T-cell (primary cell): ENCODE data around the gene KRT15. TPM values are rescaled to one million over a fixed set of nuclear protein-coding genes. Genes with fewer than 3 reads are reported as not detected.

Experiments
- ATAC-seq, 4 experiments: fragments of 200-7000 bp in 3 of 4; fragments of 150-1000 bp in 1 of 4; cut with Tn5 transposase; replicated peaks in 1 of 4; 1 replicate in 3 of 4; 2 replicates in 1 of 4; pipeline ENCODE4 v1.10.0; 2021; ENCODE audit warnings: moderate library complexity in 3 of 4, mild to moderate bottlenecking in 2 of 4, moderate number of reproducible peaks in 1 of 4
- CTCF ChIA-PET, 2 donors: fragments of 300-600 bp; sonication (Branson Sonifier 250); formaldehyde crosslinking; loops; one replicate each; lab custom pipeline; 2022; ENCODE audit warnings: antibody characterized with exemption in 2 of 2; lab: Charles Lee
- POLR2A ChIA-PET, 2 donors: fragments of 300-600 bp; sonication (Branson Sonifier 250); formaldehyde crosslinking; loops; one replicate each; lab custom pipeline; 2022; ENCODE audit warnings: antibody characterized with exemption in 2 of 2; lab: Charles Lee
- DNase-seq, 35 experiments: peaks; one replicate each; pipeline versions ENCODE4 v3.0.0 to v3.0.0-alpha.2; 2013 to 2023
- H3K27ac ChIP-seq: one replicate; pipeline ENCODE4 v1.5.1; 2013; ENCODE audit warnings: low read length
- H3K27me3 ChIP-seq, 2 experiments: replicated peaks in 1 of 2; 1 replicate in 1 of 2; 2 replicates in 1 of 2; pipeline versions ENCODE4 v1.6.1 to v1.7.0; 2013; ENCODE audit warnings: low read length in 1 of 2, mixed read lengths in 1 of 2; ENCODE audit not compliant: control insufficient read depth in 2 of 2, insufficient read depth in 2 of 2; ENCODE audit errors: extremely low read depth in 1 of 2
- H3K36me3 ChIP-seq, 2 donors: 1 replicate in 1 of 2; 2 replicates in 1 of 2; pipeline versions ENCODE4 v1.6.1 to v1.7.0; 2013; ENCODE audit warnings: low read length in 1 of 2; ENCODE audit not compliant: control insufficient read depth in 2 of 2, insufficient read depth in 1 of 2; ENCODE audit errors: extremely low read depth in 1 of 2
- H3K4me1 ChIP-seq, 2 experiments: 1 replicate in 1 of 2; 2 replicates in 1 of 2; pipeline versions ENCODE4 v1.6.1 to v1.7.0; 2013; ENCODE audit warnings: low read length in 2 of 2, mixed read lengths in 1 of 2; ENCODE audit not compliant: insufficient read depth in 2 of 2, control insufficient read depth in 1 of 2; ENCODE audit errors: extremely low read depth in 1 of 2
- H3K4me3 ChIP-seq, 2 donors: 1 replicate in 1 of 2; 2 replicates in 1 of 2; pipeline versions ENCODE4 v1.5.1 to v1.7.0; 2013; ENCODE audit warnings: mild to moderate bottlenecking in 2 of 2, low read length in 1 of 2, moderate library complexity in 1 of 2; ENCODE audit not compliant: control insufficient read depth in 1 of 2; ENCODE audit errors: extremely low read depth in 1 of 2
- H3K9me3 ChIP-seq: 2 replicates; pipeline ENCODE4 v1.7.0; 2013
- H3K27ac Mint-ChIP-seq, 2 donors: one replicate each; pipeline ENCODE4 v1.8.0; 2020 to 2021; ENCODE audit warnings: mild to moderate bottlenecking in 2 of 2, mixed read lengths in 2 of 2
- H3K27me3 Mint-ChIP-seq, 2 donors: one replicate each; pipeline ENCODE4 v1.8.0; 2021 to 2022; ENCODE audit warnings: mixed read lengths in 2 of 2
- H3K36me3 Mint-ChIP-seq: one replicate; pipeline ENCODE4 v1.8.0; 2021; ENCODE audit warnings: mixed read lengths
- H3K4me1 Mint-ChIP-seq, 3 donors: one replicate each; pipeline ENCODE4 v1.8.0; 2020 to 2022; ENCODE audit warnings: mixed read lengths in 3 of 3, mild to moderate bottlenecking in 1 of 3
- H3K4me3 Mint-ChIP-seq, 3 donors: one replicate each; pipeline ENCODE4 v1.8.0; 2020 to 2022; ENCODE audit warnings: mild to moderate bottlenecking in 3 of 3, mixed read lengths in 3 of 3, moderate library complexity in 3 of 3
- H3K9me3 Mint-ChIP-seq, 3 donors: one replicate each; pipeline ENCODE4 v1.8.0; 2020 to 2022; ENCODE audit warnings: mixed read lengths in 3 of 3
- WGBS: methylation state at CpG from one replicate; pipeline ENCODE4 v1.1.5; 2013; ENCODE audit warnings: missing lambda C conversion rate; ENCODE audit not compliant: insufficient coverage; 5-methylcytosine and 5-hydroxymethylcytosine counted together
- total RNA-seq, 35 experiments: library from RNA in 6 of 35; stranded (reverse) in 6 of 35; fragments of 120-200 nt in 1 of 35; gene quantifications; one replicate each; pipeline versions ENCODE4 v1.2.1 to v1.2.4 and lab custom pipeline; 2013 to 2026

KRT15 gene
- total RNA-seq, 5 donors from 2014 or later (not counting 1 experiment from before 2014, with no cell fraction given), result 0.18 to 0.63 TPM; not detected in 3

DNA sequence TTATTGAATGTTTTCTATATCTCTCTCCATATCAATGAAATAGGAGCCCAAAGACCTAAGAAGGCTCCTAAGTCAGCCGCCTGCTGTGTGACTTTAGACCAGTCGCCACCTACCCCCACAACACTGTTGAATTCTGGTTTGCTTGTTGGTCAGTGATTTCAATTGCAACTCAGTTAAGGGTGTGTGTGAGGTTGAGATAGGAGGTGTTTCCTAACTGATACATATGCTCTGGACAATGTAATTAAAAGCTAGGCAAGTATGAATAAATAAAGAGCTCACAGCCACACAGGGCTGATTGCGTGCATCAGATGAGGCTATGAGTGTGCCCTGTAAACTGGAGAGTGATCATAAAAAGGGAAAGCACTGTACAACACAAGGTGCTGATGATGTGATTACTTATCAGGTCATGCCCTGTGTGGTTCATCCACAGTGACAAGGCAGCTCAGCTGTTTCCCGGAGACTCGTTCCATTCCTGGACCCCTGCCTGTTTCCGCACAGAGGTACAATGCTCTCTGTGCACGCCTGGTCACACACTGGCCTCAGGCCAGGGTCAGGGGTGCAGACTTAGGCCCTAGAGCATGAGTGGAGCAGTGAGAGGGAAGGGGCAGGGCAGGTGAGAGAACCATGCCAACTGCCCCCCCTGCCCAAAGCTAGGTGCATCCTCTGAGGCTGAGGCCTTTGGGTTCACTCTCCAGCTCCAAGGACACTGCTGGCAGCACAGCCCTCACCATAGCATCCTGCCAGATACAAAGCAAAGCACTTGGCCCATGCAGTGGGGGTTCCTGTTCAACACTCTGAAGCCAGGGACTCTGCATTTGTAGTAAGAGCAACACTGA is 34.5 kb downstream of the KRT15 start:
- ATAC-seq (no peak), DNase-seq (no peak)
- no peaks in the 10 kb centered on the region for H3K9me3 Mint-ChIP-seq
- H3K27me3 ChIP-seq, result peaks cover 0 to 32% of the 10 kb centered on the region in 2 experiments
- no peaks in the 10 kb centered on the region for H3K36me3 Mint-ChIP-seq
- WGBS, result 92% methylated on average over 3 of the region's 7 CpGs
- H3K27ac Mint-ChIP-seq, result no peak overlapping the region
- H3K4me3 Mint-ChIP-seq, result no peak overlapping the region
- no peak overlapping the region for H3K27ac ChIP-seq
- peaks cover 0 to 2% of the 10 kb centered on the region in 2 experiments for H3K4me1 ChIP-seq
- H3K36me3 ChIP-seq, result no peaks in the 10 kb centered on the region
- H3K4me3 ChIP-seq, result no peak overlapping the region
- ChIA-PET POLR2A (no interaction called here), CTCF (interaction anchor here in 1 of 2 donors (1.1 kb wide), 1 partner anchor 162 kb away, joined by 4 read pairs; no protein-coding TSS in a partner anchor)
- no peaks in the 10 kb centered on the region for H3K9me3 ChIP-seq
- no peaks in the 10 kb centered on the region for H3K27me3 Mint-ChIP-seq
- no peaks in the 10 kb centered on the region for H3K4me1 Mint-ChIP-seq

DNA sequence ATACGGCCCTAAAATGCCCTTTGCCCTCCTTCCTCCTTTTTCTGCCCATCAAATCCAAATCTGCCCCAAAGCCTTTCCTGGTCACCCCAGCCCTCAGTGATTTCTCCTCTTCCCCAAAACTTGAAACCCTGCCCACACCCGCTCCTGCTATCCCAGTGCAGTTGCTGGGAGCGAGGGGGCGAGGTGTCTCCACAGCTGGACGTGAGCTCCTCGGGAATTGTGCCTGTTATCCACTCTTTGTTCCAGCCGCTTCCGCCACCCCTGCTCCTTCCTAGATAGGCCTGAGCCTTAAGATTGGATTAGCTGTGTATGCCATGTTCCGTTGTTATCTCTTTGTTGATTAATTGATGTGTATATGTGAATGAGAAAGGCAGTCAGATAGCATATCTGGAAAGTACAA is 35.2 kb downstream of the KRT15 start:
- no peak overlapping the region for H3K27ac ChIP-seq
- H3K27ac Mint-ChIP-seq, result no peak overlapping the region

DNA sequence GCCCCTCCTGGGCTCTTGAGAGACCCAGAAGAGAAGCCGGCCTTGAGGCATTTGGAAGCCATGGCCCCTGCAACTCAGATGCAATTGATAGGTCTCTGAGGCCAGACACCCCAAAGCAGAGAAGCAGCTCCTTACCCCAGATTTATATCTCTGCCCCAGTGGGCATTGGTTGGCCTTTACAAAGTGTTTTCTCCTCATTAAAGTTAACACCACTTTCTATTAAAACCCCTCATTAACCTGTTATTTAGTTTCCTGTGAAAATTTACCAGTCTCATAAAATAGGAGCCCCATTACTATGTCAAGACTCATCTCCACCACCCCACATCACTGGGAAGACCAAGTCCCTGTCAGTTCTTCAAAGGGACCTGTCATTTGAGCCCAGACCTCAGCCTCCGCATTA is 37.7 kb downstream of the KRT15 start, which contains the start of gene KRT35:
TSS of gene KRT35 (minus strand) at position 116 of the 400 bp plus-strand sequence. CDS start at position 62, 54 bp downstream.
- CTCF ChIA-PET, result no interaction called here
- Mint-ChIP-seq H3K4me1 (no peaks in the 10 kb centered on the region), H3K36me3 (no peaks in the 10 kb centered on the region)

More for the DNA sequence above, 35.2 kb downstream of the KRT15 start:
- POLR2A ChIA-PET, result no interaction called here
- H3K9me3 Mint-ChIP-seq, result no peaks in the 10 kb centered on the region
- H3K27me3 Mint-ChIP-seq, result no peaks in the 10 kb centered on the region
- WGBS, result 78% methylated on average over 4 of the region's 9 CpGs
- H3K4me3 Mint-ChIP-seq, result no peak overlapping the region
- Histone ChIP-seq H3K4me3 (no peak overlapping the region), H3K9me3 (no peaks in the 10 kb centered on the region), H3K36me3 (no peaks in the 10 kb centered on the region), H3K27me3 (peaks cover 0 to 29% of the 10 kb centered on the region in 2 experiments), H3K4me1 (peaks cover 0 to 2% of the 10 kb centered on the region in 2 experiments)
- no peaks in the 10 kb centered on the region for H3K4me1 Mint-ChIP-seq
- H3K36me3 Mint-ChIP-seq, result no peaks in the 10 kb centered on the region
- CTCF ChIA-PET, result interaction anchor here in 1 of 2 donors (1.1 kb wide), 1 partner anchor 161 kb away, joined by 4 read pairs; no protein-coding TSS in a partner anchor
- DNase-seq, result no peak
- no peak for ATAC-seq

DNA sequence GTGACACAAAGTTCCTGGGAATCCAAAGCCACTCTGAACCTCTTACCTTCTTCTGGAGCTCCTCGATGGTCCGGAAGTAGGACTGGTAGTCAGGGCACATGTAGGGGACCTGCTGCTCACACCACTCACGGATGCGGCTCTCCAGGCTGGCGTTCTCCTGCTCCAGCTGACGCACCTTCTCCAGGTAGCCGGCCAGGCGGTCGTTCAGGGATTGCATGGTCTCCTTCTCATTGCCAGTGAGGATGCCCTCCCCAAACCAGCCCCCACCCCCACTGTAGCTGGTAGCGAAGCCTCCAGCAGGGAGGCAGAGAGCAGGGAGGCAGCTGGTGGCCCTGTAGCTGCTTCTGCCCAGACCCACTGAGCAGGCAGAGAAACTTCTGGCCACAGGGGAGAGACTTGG is 38.1 kb downstream of the KRT15 start:
- Histone ChIP-seq H3K4me3 (no peak overlapping the region), H3K4me1 (no peaks in the 10 kb centered on the region), H3K27ac (no peak overlapping the region), H3K9me3 (no peaks in the 10 kb centered on the region), H3K27me3 (peaks cover 0 to 8% of the 10 kb centered on the region in 2 experiments), H3K36me3 (no peaks in the 10 kb centered on the region)
- no peak overlapping the region for H3K27ac Mint-ChIP-seq
- ATAC-seq (no peak), DNase-seq (no peak)
- 98% methylated on average over 6 of the region's 10 CpGs for WGBS
- H3K4me3 Mint-ChIP-seq, result no peak overlapping the region
- ChIA-PET POLR2A (no interaction called here), CTCF (no interaction called here)
- no peaks in the 10 kb centered on the region for H3K36me3 Mint-ChIP-seq
- no peaks in the 10 kb centered on the region for H3K4me1 Mint-ChIP-seq
- H3K27me3 Mint-ChIP-seq, result no peaks in the 10 kb centered on the region
- H3K9me3 Mint-ChIP-seq, result no peaks in the 10 kb centered on the region

More for the DNA sequence above, 37.7 kb downstream of the KRT15 start, which contains the start of gene KRT35:
- Mint-ChIP-seq H3K9me3 (no peaks in the 10 kb centered on the region), H3K4me3 (no peak within 1 kb of the TSS), H3K27me3 (no peaks in the 10 kb centered on the region), H3K27ac (no peak within 1 kb of the TSS)
- H3K27ac ChIP-seq, result no peak within 1 kb of the TSS
- DNase-seq (no peak), ATAC-seq (no peak)
- no peaks in the 10 kb centered on the region for H3K36me3 ChIP-seq
- no peaks in the 10 kb centered on the region for H3K9me3 ChIP-seq
- WGBS, result 86% methylated on average over 1 of the region's 2 CpGs
- no peaks in the 10 kb centered on the region for H3K4me1 ChIP-seq
- POLR2A ChIA-PET, result no interaction called here
- no peak within 1 kb of the TSS for H3K4me3 ChIP-seq
- H3K27me3 ChIP-seq, result peaks cover 0 to 10% of the 10 kb centered on the region in 2 experiments

DNA sequence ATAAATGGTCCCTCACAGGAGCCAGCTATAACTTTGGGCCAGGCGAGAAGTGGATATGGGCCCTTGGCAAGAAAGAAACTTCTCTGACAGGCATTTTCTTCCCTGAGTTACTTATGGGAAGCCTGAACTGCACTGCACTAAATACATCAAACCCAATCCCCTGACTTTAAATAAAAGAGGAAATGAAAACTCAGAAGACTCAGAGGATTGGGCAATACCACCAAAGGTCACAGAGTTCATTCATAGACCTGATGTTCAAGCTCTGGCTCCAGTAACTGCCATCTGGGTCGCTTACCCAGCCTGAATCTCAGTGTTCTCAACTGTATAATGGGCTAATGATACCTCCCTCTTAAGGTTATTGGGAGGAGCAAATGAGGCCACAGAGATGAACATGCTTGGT is 38.6 kb downstream of the KRT15 start:
- no peak overlapping the region for H3K27ac Mint-ChIP-seq
- no peaks in the 10 kb centered on the region for H3K36me3 Mint-ChIP-seq
- no peak overlapping the region for H3K27ac ChIP-seq
- H3K4me3 Mint-ChIP-seq, result no peak overlapping the region
- POLR2A ChIA-PET, result no interaction called here
- peaks cover 0 to 8% of the 10 kb centered on the region in 2 experiments for H3K27me3 ChIP-seq
- H3K4me1 ChIP-seq, result no peaks in the 10 kb centered on the region
- 67% methylated on average over 1 of the region's 2 CpGs for whole genome bisulfite sequencing
- no peak overlapping the region for H3K4me3 ChIP-seq
- no peaks in the 10 kb centered on the region for H3K4me1 Mint-ChIP-seq
- no peaks in the 10 kb centered on the region for H3K9me3 Mint-ChIP-seq
- H3K27me3 Mint-ChIP-seq, result no peaks in the 10 kb centered on the region
- ATAC-seq, result no peak
- no peak for DNase-seq
- CTCF ChIA-PET, result no interaction called here
- H3K9me3 ChIP-seq, result no peaks in the 10 kb centered on the region
- no peaks in the 10 kb centered on the region for H3K36me3 ChIP-seq

DNA sequence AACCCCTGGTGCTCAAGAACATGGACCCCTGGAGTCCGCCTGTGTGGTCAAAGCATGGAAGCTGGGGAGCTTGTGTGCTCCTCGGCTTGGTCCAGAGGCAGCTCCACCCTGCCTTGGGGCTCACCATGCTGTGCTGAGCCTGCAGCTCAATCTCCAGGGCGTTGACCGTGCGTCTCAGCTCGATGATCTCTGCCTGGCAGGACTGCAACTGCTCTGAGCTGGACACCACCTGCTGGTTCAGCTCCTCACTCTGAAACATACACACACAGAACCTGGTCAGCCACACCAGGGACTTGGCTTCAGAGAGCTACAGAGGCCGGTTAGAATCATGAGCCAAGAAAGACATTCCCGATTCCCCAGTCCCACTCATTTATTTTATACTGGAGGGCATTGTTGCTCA is 40.5 kb downstream of the KRT15 start:
- Mint-ChIP-seq H3K36me3 (no peaks in the 10 kb centered on the region), H3K4me3 (no peak overlapping the region), H3K4me1 (no peaks in the 10 kb centered on the region), H3K9me3 (no peaks in the 10 kb centered on the region), H3K27me3 (no peaks in the 10 kb centered on the region), H3K27ac (no peak overlapping the region)
- Histone ChIP-seq H3K36me3 (no peaks in the 10 kb centered on the region), H3K27ac (no peak overlapping the region), H3K9me3 (no peaks in the 10 kb centered on the region), H3K4me1 (no peaks in the 10 kb centered on the region), H3K4me3 (no peak overlapping the region), H3K27me3 (no peaks in the 10 kb centered on the region)
- 70% methylated on average over 6 of the region's 8 CpGs for WGBS
- ATAC-seq, result no peak
- DNase-seq, result no peak
- CTCF ChIA-PET, result no interaction called here
- POLR2A ChIA-PET, result no interaction called here
